OCI-LY1 (cell line): Measurements from ENCODE around the gene AKT3.

Source experiments
- H2AFZ ChIP-seq: fragments of 200-600 bp; sonication (generic), shearing (Covaris generic); 2 replicates; pipeline ENCODE4 v1.6.0; 2014; ENCODE audit warnings: antibody characterized with exemption, mild to moderate bottlenecking, low read length
- H3F3A ChIP-seq: fragments of 200-600 bp; sonication (generic), shearing (Covaris generic); 2 replicates; pipeline ENCODE4 v1.6.0; 2014; ENCODE audit warnings: mild to moderate bottlenecking, antibody characterized with exemption, low read length, moderate library complexity; ENCODE audit not compliant: insufficient read depth
- H3K27ac ChIP-seq: fragments of 200-600 bp; sonication (generic); 2 replicates; pipeline ENCODE4 v1.5.1; 2014; ENCODE audit warnings: low read length, mixed run types, mild to moderate bottlenecking, low read depth; ENCODE audit not compliant: poor library complexity, severe bottlenecking
- H3K27me3 ChIP-seq: fragments of 200-600 bp; sonication (generic); 2 replicates; pipeline ENCODE4 v1.6.0; 2014; ENCODE audit warnings: antibody characterized with exemption, mild to moderate bottlenecking, low read length, moderate library complexity; ENCODE audit not compliant: insufficient read depth
- H3K36me3 ChIP-seq: fragments of 200-600 bp; sonication (generic); 2 replicates; pipeline ENCODE4 v1.6.1; 2014; ENCODE audit warnings: mild to moderate bottlenecking, antibody characterized with exemption, low read length, moderate library complexity, mixed read lengths; ENCODE audit not compliant: insufficient read depth
- H3K4me1 ChIP-seq: fragments of 200-600 bp; sonication (generic); 2 replicates; pipeline ENCODE4 v1.5.1; 2014; ENCODE audit warnings: mild to moderate bottlenecking, low read length, moderate library complexity; ENCODE audit not compliant: insufficient read depth, severe bottlenecking
- H3K4me2 ChIP-seq: fragments of 200-600 bp; sonication (generic), shearing (Covaris generic); 2 replicates; pipeline ENCODE4 v1.6.1; 2014; ENCODE audit warnings: low read length
- H3K4me3 ChIP-seq: fragments of 200-600 bp; sonication (generic); 2 replicates; pipeline ENCODE4 v1.5.1; 2014; ENCODE audit warnings: low read length, low read depth, mild to moderate bottlenecking, mixed read lengths; ENCODE audit not compliant: poor library complexity, severe bottlenecking
- H3K79me2 ChIP-seq: fragments of 200-600 bp; shearing (Covaris generic); 2 replicates; pipeline ENCODE4 v1.6.1; 2016; ENCODE audit warnings: mixed run types, low read length, mixed read lengths; ENCODE audit not compliant: insufficient read depth
- H3K9ac ChIP-seq: fragments of 200-600 bp; sonication (generic), shearing (Covaris generic); 2 replicates; pipeline ENCODE4 v1.6.1; 2014; ENCODE audit warnings: mild to moderate bottlenecking, low read length, mixed read lengths
- H3K9me2 ChIP-seq: fragments of 200-600 bp; sonication (generic), shearing (Covaris generic); 2 replicates; pipeline ENCODE4 v1.6.1; 2014; ENCODE audit warnings: low read depth, mild to moderate bottlenecking, low read length, mixed read lengths
- H3K9me3 ChIP-seq: fragments of 200-600 bp; shearing (Covaris generic); 2 replicates; pipeline ENCODE4 v1.6.1; 2014; ENCODE audit warnings: low read length, mixed read lengths
- H4K20me1 ChIP-seq: fragments of 200-600 bp; sonication (generic), shearing (Covaris generic); 2 replicates; pipeline ENCODE4 v1.6.0; 2016; ENCODE audit warnings: mild to moderate bottlenecking, low read length; ENCODE audit not compliant: insufficient read depth
- EZH2 ChIP-seq: fragments of 200-600 bp; sonication (generic), shearing (Covaris generic); IDR thresholded peaks from 2 replicates; pipeline ENCODE4 v1.8.0; 2017; ENCODE audit warnings: borderline replicate concordance, mixed run types, mild to moderate bottlenecking, antibody characterized with exemption, low read length, moderate library complexity, mixed read lengths
- TF ChIP-seq, protein P1 (sequence below): fragments of 200-600 bp; sonication (generic), shearing (Covaris generic); IDR thresholded peaks from 2 replicates; pipeline ENCODE4 v1.5.1; 2017; ENCODE audit warnings: mild to moderate bottlenecking, antibody characterized with exemption, low read length, moderate library complexity, mixed read lengths

AKT3 gene

DNA sequence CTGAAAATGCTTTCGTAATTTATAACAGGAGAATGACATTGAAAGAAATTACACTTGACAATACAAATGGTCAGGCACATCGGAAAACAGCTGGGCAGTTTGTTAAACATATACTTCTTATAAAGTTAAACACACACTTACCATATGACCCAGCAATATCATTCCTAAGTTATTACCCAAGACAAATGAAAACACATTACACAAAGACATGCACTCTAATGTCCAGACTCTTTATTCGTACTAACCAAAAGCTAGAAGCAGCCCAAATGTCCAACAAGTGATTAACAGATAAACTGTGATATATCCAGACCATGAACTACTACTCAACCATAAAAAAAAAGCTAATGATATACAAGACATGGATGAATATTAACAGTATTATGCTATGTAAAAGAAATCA, 8.5 kb downstream of the AKT3 start:
- no peak overlapping the region for H3K4me3 ChIP-seq
- H3K9me2 ChIP-seq: no peaks in the 10 kb centered on the region
- H3K27me3 ChIP-seq: no peaks in the 10 kb centered on the region
- H3K9me3 ChIP-seq: no peaks in the 10 kb centered on the region
- H2AFZ ChIP-seq: no peak overlapping the region
- no peaks in the 10 kb centered on the region for H3F3A ChIP-seq
- no peak overlapping the region for H3K9ac ChIP-seq
- no peak overlapping the region for H3K27ac ChIP-seq
- H3K36me3 ChIP-seq: no peaks in the 10 kb centered on the region
- no peaks in the 10 kb centered on the region for H3K79me2 ChIP-seq
- H3K4me2 ChIP-seq: no peak overlapping the region
- H3K4me1 ChIP-seq: no peaks in the 10 kb centered on the region
- no peaks in the 10 kb centered on the region for H4K20me1 ChIP-seq
- TF ChIP-seq, protein P1, sequence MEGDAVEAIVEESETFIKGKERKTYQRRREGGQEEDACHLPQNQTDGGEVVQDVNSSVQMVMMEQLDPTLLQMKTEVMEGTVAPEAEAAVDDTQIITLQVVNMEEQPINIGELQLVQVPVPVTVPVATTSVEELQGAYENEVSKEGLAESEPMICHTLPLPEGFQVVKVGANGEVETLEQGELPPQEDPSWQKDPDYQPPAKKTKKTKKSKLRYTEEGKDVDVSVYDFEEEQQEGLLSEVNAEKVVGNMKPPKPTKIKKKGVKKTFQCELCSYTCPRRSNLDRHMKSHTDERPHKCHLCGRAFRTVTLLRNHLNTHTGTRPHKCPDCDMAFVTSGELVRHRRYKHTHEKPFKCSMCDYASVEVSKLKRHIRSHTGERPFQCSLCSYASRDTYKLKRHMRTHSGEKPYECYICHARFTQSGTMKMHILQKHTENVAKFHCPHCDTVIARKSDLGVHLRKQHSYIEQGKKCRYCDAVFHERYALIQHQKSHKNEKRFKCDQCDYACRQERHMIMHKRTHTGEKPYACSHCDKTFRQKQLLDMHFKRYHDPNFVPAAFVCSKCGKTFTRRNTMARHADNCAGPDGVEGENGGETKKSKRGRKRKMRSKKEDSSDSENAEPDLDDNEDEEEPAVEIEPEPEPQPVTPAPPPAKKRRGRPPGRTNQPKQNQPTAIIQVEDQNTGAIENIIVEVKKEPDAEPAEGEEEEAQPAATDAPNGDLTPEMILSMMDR: no peak
- no peak for TF ChIP-seq EZH2

DNA sequence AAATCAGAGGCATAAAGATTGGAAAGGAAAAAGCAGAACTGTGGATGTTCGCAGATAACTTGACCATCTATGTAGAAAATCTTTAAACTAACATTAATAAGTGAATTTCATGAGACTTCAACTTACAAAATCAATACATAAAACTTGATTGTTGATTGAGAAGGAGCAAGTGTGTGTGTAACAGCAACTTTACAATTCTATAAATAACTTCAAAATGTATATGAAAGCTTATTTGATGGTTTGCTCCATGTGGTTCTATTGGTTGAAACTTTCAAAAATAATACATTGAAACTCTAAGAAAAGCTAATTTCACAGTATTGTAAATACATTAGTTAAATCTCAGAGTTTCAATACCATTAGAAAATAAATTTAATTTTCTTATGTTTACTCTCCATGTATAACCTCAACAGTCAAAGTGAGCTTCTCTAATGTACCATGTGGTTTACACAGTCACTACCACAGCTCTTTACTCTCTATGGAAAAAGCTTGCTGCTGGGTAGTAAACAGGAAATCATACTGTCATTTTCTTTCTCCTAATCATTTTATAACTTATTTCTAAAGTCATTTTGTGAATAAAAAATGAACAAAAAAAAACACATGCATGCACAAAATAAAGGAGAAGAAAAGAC, 12.0 kb downstream of the AKT3 start:
- Histone ChIP-seq H3K4me3 (no peak overlapping the region), H3K4me1 (no peaks in the 10 kb centered on the region), H2AFZ (no peak overlapping the region), H3F3A (no peaks in the 10 kb centered on the region), H3K27me3 (no peaks in the 10 kb centered on the region), H3K27ac (no peak overlapping the region), H3K9me2 (no peaks in the 10 kb centered on the region), H3K9ac (no peak overlapping the region), H3K9me3 (no peaks in the 10 kb centered on the region), H3K36me3 (no peaks in the 10 kb centered on the region), H4K20me1 (no peaks in the 10 kb centered on the region), H3K4me2 (no peak overlapping the region), H3K79me2 (no peaks in the 10 kb centered on the region)
- TF ChIP-seq EZH2: no peak
- TF ChIP-seq, protein P1: no peak

DNA sequence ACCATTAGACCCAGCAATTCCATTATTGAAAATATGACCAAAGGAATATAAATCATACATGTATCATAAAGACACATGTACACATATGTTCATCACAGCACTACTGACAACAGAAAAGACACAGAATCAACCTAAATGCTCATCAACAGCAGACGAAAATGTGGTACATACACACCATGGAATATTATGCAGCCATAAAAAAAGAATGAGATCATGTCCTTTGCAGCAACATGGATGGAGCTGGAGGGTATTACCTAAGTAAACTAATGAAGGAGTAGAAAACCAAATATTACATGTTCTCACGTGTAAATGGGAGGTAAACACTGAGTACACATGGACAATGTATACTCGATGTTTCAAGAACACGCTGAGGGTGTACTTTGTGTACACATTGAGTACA, 15.9 kb downstream of the AKT3 start:
- Histone ChIP-seq H4K20me1 (no peaks in the 10 kb centered on the region), H3K36me3 (no peaks in the 10 kb centered on the region), H3K4me3 (no peak overlapping the region), H3K9me2 (no peaks in the 10 kb centered on the region), H3K4me1 (no peaks in the 10 kb centered on the region), H3K79me2 (no peaks in the 10 kb centered on the region), H3K27me3 (no peaks in the 10 kb centered on the region), H3K9me3 (no peaks in the 10 kb centered on the region), H3K27ac (no peak overlapping the region), H3F3A (no peaks in the 10 kb centered on the region), H2AFZ (no peak overlapping the region), H3K4me2 (no peak overlapping the region), H3K9ac (no peak overlapping the region)
- TF ChIP-seq, protein P1: no peak
- no peak for TF ChIP-seq EZH2
